GM21619 (cell line): ENCODE measurements around the gene CTNND2.

ENCODE experiments used
- ATAC-seq: cut with Tn5 transposase; IDR thresholded peaks from one replicate; pipeline ENCODE4 v1.9.1; 2021; ENCODE audit not compliant: unreplicated experiment

The CTNND2 gene

GRCh38 chr5:11790201-11790600 lies 114.0 kb downstream of the CTNND2 start:
- no peak for ATAC-seq

GRCh38 chr5:11785771-11786352 lies 118.4 kb downstream of the CTNND2 start:
- ATAC-seq, result no peak

GRCh38 chr5:11780641-11781345 lies 123.5 kb downstream of the CTNND2 start:
- no peak for ATAC-seq

DNA sequence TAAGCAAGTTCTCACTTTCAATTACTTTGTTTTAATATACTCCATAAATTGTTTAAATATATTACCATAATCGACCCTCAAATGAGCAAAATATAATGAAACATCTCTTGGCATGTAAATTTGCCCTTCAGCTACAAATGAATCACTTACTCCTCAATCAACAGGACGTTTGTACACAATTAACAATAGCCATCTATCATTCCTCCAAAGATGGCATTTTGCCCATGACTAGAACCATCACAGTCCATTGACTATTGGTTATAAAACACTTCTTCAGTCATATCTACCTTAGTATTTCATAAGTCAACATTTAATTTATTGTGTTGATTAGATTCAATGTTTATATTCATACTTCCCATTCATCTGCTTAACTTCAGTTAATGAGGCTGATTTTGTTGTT lies 127.2 kb downstream of the CTNND2 start:
- no peak for ATAC-seq

GRCh38 chr5:11770310-11770709 lies 133.9 kb downstream of the CTNND2 start:
- ATAC-seq, result no peak

- no peak for ATAC-seq
Observed at GRCh38 chr5:11760934-11761603, 143.2 kb downstream of the CTNND2 start.

DNA sequence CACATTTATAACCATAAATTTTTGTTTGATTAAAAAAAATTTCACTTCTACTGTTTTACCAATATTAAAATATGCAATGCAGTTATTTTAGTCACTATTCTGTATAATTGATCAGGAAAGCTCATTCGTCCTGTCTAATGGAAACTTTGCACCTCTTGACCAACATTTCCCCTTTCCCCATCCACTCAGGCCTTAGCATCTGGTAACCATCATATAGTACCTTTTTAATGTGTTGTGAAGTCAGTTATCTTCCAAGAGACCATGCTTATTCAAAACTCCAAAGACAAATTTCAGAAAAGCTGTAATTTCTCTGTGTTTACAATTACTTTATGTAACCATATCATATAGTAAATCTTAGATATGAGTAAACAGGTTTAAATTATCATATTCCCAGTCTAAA lies 145.9 kb downstream of the CTNND2 start:
- no peak for ATAC-seq

- ATAC-seq, result no peak
Observed at GRCh38 chr5:11757661-11758060, 146.6 kb downstream of the CTNND2 start.

- ATAC-seq, result no peak
Observed at GRCh38 chr5:11737010-11737409, 167.2 kb downstream of the CTNND2 start.

DNA sequence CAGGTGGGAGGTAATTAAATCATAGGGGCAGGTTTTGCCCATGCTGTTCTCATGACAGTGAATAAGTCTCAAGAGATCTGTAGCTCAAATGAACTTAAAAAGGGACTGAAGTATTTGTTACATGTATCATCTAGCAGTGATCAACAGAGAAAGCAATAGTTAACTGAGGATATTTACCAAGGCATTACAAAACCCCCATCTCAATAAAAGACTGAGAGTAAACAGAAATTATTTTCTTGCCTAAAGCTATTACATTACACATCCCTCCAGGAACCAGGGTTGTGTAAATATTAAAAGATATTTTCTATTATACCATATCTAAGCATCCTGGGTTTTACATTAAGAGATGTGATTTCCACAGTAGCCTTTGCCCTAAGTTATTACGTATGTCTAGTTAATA lies 169.9 kb downstream of the CTNND2 start:
- ATAC-seq, result no peak

DNA sequence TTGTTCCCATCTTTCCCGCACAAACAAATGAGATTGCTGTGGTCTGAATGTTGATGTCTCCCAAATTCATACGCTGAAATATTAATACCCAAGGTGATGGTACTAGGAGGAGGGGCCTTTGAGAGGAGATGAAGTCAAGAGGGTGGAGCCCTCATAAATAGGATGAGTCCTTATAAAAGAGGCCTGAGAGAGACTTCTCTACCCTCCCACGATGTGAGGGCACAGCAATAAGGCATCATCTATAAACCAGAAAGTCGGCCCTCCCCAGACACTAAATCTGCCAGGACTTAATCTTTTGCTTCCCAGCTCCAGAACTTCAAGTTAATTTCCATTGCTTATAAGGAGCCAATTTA lies 170.4 kb downstream of the CTNND2 start:
- ATAC-seq, result no peak

DNA sequence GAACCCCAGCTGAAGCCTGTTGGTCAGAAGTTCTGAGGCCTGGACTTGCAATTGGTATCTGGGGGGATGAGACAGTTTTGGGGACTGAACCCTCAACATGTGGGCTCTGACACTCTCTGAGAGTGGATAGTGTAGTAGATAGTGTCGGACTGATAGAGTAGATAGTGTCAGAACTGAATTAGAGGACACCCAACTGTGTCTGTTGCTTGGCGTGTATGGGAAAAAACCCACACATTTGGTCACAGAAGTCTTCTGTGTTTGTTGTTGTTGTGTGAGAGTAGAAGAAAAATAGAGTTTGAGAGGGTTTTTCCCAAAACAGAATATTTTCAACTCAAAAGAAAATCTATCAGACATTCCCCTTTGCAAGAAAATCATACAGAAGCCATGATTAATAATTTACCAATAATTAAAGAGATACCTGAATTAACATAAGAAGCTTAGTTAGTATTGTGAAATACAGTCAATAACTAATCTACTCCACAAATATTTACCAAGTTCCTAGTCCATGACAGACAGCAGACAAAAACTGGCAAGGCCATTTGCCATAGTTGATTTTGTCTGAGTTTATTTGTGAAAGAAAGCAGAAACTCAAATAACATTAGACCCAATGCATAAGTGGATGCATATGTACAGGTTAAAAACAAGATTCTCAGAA lies 170.9 kb downstream of the CTNND2 start:
- no peak for ATAC-seq

DNA sequence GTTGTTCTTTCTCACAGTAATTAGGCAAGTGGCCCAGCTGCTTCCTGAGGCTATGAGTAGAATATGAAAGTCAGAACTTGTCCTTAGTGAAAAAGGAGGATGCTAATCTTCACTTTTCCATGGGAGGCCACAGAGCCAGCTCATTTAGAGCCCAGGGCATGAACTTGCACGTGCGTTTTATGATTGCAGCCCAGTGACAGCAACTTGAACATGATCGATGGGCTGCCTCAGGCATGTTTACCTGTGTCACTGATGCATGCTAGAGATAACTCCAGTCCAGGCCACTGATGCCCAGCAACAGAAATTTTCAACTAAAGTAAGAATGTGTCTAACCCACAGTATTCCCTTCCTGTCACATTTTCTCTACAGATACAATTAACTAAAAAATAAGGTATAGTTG lies 179.3 kb downstream of the CTNND2 start:
- ATAC-seq, result no peak

- ATAC-seq, result no peak
Observed at GRCh38 chr5:11719888-11720481, 184.3 kb downstream of the CTNND2 start.

DNA sequence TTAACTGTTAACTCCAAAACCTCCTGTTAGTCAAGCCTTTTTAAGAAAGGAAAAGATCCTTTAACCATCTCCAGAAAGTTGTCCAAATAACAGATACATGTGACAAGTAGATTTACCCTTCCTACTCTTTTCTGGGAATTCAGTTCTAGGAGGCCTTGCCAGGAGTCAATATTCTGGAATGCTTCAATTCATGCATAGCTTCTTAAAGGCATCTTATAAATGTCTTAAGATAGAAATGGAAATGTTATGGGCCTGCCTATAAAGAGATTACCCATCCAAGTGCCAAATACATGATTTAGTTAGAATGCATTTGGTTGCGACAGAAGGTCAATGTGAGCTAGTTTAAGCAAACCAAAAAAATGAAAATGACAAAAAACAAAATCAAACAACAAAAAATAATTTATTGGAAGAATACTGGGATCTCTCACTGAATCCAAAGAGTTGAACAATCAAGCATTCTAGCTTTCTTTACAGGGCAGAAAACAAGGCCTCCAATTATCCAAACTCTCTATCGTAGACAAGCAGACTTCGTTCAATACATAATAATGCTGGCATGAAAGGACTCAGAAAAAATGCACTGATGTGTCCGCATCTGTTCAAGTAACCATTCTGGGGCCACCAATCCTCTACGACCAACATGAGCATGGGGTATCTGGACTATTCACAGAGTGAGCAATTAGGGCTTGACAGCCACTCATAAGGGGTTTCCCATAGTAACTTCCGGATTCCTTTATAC lies 188.6 kb downstream of the CTNND2 start:
- ATAC-seq, result no peak

- ATAC-seq, result no peak
Observed at GRCh38 chr5:11711932-11712331, 192.3 kb downstream of the CTNND2 start.

DNA sequence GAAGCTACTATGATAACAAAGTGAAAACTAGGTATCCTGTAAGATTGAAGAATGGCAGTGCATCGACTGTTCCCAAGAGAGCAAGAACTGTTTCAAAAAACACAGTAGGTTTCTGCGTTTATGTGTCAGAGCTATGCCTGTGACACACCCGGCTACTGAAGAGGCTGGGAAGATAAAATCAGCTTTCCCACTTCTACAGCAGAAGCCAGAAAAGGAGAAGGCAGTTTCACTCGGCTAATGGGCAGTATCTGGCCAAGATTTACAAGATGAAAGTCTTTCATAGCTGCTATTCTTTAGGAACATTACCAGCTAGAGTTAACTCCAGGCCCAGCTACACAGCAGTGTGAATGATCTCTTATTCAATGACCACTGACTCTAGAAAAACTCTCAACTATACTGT lies 195.2 kb downstream of the CTNND2 start:
- no peak for ATAC-seq

DNA sequence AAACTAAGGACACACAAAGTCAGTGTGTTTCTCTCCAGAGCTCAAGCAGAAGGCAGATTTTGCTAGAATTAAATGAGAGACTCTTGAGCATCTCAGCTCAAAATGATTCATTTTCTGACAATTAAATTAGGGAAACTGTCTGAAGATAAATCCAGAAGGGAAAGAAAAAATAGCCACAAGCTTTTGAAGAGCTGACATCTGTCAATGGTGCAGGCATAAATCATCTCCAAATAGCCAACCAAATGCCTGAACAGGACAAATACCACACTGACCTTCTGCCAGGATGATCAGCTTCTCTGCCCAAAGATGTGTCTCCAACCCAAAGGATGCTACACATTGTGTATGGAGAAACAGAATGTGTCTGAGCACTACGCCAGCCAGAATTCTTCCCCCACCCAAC lies 199.3 kb downstream of the CTNND2 start:
- no peak for ATAC-seq

DNA sequence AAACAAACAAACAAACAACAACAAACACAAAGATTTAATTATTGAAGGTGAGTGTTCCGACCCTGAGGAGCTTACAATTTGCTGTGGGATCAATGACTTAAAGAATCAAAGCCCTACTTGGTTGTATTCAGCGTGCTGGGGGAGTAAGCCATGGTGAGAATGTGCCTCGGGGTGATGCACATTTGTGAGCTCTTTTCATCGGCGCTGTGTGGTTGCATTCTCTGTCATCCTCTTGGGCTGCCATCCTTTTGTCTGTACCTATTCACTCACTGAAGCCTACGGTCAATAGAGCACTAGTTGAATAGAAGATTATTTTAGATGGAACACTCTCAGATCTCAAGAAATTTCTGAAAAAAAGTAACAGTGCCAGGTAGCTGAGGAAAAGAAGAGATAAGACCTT lies 203.9 kb downstream of the CTNND2 start:
- ATAC-seq, result no peak

- no peak for ATAC-seq
Observed at GRCh38 chr5:11692636-11693035, 211.6 kb downstream of the CTNND2 start.

GRCh38 chr5:11687498-11687897 lies 216.7 kb downstream of the CTNND2 start:
- ATAC-seq, result no peak
